LNCaP clone FGC (cell line): ENCODE measurements around the gene RBM4B.

ENCODE experiments used
- DNase-seq: peaks from one replicate; pipeline ENCODE4 v3.0.0-alpha.2; 2011; ENCODE audit warnings: low read depth
- H3K4me3 ChIP-seq: 2 replicates; pipeline ENCODE4 v1.5.1; 2011; ENCODE audit warnings: mild to moderate bottlenecking, low read depth, low read length, control low read depth
- TF ChIP-seq, protein P1 (sequence below): IDR thresholded peaks from 2 replicates; pipeline ENCODE4 v1.5.1; 2012; ENCODE audit warnings: mild to moderate bottlenecking; ENCODE audit not compliant: control insufficient read depth, insufficient read depth; ENCODE audit errors: extremely low read depth

Gene RBM4B

DNA sequence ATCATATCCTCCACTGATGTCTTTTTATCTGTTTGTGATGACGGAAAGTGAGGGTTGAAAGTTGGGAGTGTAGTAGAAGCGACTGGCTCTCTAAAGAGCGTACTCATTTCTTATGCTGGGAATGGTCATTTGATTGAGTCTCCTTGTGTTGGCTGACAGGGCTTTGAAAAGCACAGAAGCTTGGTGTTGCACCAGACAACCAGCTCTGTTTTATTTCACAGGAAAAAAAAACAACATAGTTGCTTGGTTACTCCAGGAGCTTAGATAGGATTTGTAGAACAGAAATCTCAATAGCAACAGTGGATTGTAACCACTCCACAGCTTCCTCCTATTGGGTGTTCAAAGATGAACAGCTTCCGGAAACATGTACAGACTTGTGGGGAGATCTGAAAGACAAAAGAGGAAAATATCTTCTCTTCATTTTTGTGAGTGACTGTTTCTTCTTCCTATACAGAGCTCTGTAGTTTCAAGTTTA lies 58.6 kb downstream of the RBM4B start:
- no peak for DNase-seq
- TF ChIP-seq, protein P1, sequence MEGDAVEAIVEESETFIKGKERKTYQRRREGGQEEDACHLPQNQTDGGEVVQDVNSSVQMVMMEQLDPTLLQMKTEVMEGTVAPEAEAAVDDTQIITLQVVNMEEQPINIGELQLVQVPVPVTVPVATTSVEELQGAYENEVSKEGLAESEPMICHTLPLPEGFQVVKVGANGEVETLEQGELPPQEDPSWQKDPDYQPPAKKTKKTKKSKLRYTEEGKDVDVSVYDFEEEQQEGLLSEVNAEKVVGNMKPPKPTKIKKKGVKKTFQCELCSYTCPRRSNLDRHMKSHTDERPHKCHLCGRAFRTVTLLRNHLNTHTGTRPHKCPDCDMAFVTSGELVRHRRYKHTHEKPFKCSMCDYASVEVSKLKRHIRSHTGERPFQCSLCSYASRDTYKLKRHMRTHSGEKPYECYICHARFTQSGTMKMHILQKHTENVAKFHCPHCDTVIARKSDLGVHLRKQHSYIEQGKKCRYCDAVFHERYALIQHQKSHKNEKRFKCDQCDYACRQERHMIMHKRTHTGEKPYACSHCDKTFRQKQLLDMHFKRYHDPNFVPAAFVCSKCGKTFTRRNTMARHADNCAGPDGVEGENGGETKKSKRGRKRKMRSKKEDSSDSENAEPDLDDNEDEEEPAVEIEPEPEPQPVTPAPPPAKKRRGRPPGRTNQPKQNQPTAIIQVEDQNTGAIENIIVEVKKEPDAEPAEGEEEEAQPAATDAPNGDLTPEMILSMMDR: no peak
- peak overlapping the region; percentile 94 for H3K4me3 ChIP-seq

- TF ChIP-seq, protein P1: no peak
- H3K4me3 ChIP-seq: peak overlapping the region; percentile 94
- DNase-seq: no peak
These were observed 60.4 kb downstream of the RBM4B start for GRCh38 chr11:66617155-66617834.

- peak within 1 kb of the TSS; percentile 94 for H3K4me3 ChIP-seq
- DNase-seq: peak; percentile 98
- TF ChIP-seq, protein P1: no peak
These were observed 61.1 kb downstream of the RBM4B start, which contains the start of gene RBM14 for GRCh38 chr11:66616379-66617154. Gene RBM14, plus strand, starts transcription at chr11:66616630. Its CDS starts 91 bp downstream, at chr11:66616721.
